NCI-H146 treated with DMSO at 0.1 percent for 48 hours (cell line): ENCODE data around the gene PPP2R5C.
"Not testable (repeated sequence)": the region's sequence is repeated elsewhere in the genome, so short reads cannot be mapped to it uniquely, and the experiment has no call there.

Experiments used
- DNase-seq: peaks from one replicate; lab custom pipeline; 2025; ENCODE audit not compliant: unreplicated experiment; lab: John Stamatoyannopoulos, UW

PPP2R5C gene

DNA sequence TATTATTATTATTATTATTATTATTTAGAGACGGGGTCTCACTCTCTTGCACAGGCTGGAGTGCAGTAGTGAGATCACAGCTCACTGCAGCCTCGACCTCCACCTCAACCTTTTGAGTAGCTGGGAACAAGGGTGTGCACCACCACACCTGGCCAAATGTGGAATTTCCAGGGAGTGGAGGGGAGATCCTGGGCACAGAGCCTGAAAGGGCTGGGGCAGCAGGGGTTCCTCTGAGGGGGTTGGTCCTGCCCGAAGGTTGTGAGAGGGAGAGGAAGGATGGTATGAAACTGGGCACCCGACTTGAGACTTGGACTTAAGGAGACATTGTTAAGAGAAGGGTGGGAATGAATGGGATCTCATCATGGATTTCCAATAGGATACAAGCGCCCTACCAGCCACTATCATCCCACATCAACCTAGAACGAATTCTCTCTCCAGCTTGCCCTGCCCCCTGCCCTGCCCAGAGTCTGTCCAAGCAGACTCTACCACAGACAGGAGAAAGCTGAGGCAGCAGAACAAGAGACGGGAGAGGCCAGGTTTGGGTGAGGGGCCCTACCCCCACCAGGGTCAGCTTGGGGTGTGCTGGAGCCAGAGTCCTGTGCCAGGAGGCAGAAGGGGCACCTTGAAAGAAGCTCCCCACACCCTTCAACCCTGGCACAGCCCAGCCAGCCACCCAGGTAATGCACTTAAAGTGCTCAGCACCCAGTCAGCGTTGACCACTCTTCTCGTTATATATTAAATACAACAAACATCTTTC, 200.4 kb downstream of the PPP2R5C start:
- DNase-seq, result no peak

DNA sequence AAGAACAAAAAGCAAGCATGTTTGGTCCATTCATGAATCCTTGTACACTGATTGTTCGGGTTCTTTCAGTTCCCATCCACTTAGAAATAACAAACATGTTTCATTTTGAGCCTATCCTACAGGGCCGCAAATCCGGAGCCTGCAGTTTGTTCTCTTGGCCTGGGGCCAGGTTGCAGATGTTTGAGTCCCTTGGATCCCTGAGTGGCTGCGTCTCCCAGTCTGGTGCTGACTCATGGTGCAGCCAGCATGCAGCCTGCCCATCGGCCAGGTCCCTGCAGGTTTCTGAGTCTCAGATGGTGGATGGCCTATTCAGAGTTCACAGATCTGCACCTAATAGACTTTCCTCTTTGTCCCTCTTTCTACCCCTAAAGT, 201.0 kb downstream of the PPP2R5C start:
- peak; percentile 3 for DNase-seq

DNA sequence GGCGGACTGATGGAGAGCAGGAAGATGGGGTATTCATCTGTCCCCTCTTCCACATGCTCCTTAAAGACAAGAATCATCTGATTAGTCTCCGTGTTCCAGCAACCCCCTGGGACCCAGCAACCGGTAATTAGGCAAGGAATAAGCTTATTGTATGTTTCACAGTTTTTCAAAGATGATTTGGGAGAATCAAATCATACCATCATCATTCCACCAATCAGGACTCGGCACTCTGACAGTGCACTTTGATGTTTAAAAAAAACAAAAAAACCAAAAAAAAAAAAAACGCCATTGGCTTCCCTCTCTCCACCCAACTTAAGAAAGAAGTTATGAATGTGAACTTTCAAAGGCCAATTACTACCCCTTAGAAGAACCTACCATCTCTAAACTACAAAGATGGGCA, 201.5 kb downstream of the PPP2R5C start:
- DNase-seq, result no peak

DNA sequence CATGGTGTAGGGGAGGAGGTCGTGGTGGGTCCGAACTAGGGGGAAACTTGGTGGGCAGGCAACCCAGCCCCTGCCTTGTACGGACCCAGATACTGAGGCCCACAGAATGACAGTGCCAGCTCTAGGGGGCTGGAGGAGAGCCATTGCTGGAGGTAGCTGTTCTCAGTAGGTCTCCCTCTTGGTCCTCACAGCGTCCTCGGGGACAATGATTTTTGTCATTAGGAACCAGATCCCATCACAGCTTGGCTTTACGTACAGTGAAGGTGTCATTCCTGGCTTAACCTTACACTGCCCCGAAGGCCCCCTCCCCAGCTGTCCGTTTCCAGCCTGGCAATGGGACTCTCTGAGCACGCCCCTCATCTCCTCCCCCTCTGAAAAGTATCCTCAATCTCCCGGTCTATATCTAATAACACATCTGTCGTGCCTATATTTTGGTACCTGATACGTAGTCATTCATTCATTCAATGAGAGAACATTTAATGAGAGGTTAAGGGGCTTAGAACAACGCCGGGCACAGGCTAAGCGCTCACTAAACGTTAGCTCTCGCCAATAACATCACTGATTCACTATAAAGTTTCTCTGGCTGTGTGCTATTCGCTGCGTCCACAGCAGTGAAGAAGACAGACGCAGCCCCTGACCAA, 202.3 kb downstream of the PPP2R5C start:
- no peak for DNase-seq

- peak; percentile 48 for DNase-seq
Observed at GRCh38 chr14:101964297-101965180, 203.0 kb downstream of the PPP2R5C start, which contains the start of gene DYNC1H1. TSS of gene DYNC1H1 (plus strand) at chr14:101964573. CDS start at chr14:101964692, 119 bp downstream.

GRCh38 chr14:101965181-101965544, 203.7 kb downstream of the PPP2R5C start:
- peak; percentile 7 for DNase-seq

DNA sequence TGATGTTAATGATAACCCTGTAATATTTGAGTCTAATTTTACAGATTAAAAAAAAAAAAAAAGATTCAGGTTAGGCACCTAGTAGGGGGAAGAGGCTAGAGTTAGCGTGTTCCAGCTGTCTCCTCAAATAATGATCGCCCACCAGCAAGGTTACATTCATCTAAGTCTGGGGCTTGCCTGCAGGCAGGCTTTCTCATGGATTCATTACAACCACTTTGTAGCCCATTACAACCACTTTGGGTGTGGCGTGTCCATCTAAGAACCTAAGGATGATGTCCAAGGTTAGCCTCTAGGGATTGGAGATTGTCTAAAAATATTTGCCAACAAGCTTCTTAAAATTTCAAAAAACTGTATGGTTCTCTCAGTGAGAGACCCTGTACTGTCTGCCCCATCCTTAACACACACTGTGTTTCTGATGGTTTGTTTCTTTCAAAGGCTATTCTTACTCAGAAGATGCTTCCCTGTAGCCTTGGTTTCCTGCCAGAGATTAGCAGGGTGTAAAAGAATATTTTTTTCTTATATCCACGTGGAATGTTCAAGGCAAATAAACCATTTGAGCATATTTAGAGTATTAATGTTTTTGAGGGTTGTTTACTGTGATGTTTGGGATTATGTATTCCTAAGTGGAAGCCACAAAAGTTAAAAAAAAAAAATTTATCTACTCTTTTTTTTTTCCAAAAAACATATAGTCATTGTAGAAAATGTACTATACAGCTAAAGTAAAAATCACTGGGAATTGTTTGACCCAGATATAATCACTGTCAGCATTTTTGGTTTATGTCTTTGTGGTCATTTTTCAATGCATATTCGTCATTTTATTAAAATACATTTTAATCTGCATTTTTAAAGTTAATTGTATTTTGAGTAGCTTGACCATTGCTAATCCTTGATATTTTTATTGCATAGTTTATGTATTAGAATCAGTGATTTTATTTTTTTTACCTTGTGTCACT, 204.5 kb downstream of the PPP2R5C start:
- no peak for DNase-seq

DNA sequence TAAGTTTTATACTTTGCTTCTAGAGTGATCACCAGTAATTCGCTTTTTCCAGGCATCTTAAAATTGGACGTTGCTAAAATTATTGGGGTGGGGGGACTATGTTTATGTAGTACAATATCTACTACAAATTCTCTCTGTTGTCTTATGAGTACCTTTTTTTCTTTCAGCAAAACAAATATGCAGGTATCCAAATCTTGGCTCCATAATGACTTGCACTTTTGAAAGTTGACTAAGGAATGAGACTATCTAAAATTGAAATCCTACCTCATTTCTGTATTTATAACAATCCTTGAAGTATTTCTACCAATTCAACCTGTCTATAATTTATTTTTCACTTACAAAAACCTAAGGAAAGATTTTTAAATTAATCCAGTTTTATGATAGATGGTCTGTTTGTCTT, 205.2 kb downstream of the PPP2R5C start:
- no peak for DNase-seq

- no peak for DNase-seq
Observed at GRCh38 chr14:101968186-101968585, 206.7 kb downstream of the PPP2R5C start.

GRCh38 chr14:101969481-101969880, 208.0 kb downstream of the PPP2R5C start:
- no peak for DNase-seq

- DNase-seq, result no peak
Observed at GRCh38 chr14:101970830-101971400, 209.4 kb downstream of the PPP2R5C start.

GRCh38 chr14:101971458-101971857, 209.9 kb downstream of the PPP2R5C start:
- DNase-seq, result not testable (repeated sequence)

GRCh38 chr14:101972126-101972866, 210.8 kb downstream of the PPP2R5C start:
- DNase-seq, result no peak

DNA sequence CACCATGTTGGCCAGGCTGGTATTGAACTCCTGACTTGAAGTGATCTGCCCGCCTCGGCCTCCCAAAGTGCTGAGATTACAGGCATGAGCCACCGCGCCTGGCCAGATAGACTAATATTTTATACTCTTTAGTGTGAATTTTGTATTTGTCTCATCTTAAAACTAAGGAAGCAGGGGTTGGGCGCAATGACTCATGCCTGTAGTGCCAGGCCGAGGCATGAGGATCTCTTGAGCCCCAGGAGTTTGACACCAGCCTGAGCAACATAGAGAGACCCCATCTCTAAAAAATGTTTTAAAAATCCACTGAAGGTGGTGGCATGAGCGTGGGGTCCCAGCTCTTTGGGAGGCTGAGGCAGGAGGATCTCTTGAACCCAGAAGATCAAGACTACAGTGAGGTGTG, 211.8 kb downstream of the PPP2R5C start:
- DNase-seq, result no peak

GRCh38 chr14:101975231-101975630, 213.7 kb downstream of the PPP2R5C start:
- DNase-seq, result no peak
